HG02981 (cell line): ENCODE data around the gene BNIP3.
"Not testable (repeated sequence)": the region's sequence is repeated elsewhere in the genome, so short reads cannot be mapped to it uniquely, and the experiment has no call there.

Source experiments
- ATAC-seq: cut with Tn5 transposase; IDR thresholded peaks from one replicate; pipeline ENCODE4 v1.9.1; 2021; ENCODE audit warnings: mild to moderate bottlenecking, moderate library complexity; ENCODE audit not compliant: unreplicated experiment

Gene BNIP3

GRCh38 chr10:131954356-131954965, 27.3 kb downstream of the BNIP3 start:
- no peak for ATAC-seq

DNA sequence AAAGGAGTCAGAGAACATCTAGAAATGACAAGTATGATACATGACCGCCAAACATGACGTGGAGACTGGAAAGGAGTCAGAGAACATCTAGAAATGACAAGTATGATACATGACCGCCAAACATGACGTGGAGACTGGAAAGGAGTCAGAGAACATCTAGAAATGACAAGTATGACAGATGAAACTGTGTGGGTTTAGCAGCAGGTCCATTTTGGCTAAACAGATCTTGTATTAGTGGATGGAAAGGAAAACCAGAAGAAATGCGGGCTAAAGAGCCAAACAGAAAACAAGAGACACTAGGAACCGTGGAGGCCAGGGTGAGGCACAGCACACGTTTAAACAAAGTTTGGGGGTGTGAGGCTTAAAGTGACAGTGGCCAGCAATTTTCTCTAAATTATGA, 31.8 kb downstream of the BNIP3 start:
- ATAC-seq: not testable (repeated sequence)

GRCh38 chr10:131949041-131949862, 32.5 kb downstream of the BNIP3 start:
- ATAC-seq: no peak

DNA sequence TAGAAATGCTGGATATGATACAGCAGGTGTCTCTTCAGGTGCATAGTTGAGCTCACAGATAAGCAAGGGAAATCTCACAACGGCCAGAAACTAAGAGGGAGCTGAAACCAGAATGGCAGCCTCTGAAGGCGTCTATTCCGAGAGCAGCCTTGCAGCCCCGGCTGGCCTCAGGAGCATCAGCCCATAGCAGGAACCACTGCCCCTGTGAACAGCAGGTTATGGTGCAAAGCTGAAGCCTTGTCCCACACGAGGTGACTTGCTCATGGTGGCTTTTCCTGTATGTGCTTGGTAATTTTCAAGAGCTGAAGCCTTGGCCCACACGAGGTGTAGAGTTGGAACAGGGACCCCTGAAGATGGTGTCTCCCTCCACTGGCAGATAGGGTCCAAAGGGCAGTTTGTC, 33.2 kb downstream of the BNIP3 start:
- no peak for ATAC-seq

GRCh38 chr10:131947631-131948347, 33.9 kb downstream of the BNIP3 start:
- ATAC-seq: no peak

- no peak for ATAC-seq
Observed at GRCh38 chr10:131946880-131947279, 34.8 kb downstream of the BNIP3 start.

DNA sequence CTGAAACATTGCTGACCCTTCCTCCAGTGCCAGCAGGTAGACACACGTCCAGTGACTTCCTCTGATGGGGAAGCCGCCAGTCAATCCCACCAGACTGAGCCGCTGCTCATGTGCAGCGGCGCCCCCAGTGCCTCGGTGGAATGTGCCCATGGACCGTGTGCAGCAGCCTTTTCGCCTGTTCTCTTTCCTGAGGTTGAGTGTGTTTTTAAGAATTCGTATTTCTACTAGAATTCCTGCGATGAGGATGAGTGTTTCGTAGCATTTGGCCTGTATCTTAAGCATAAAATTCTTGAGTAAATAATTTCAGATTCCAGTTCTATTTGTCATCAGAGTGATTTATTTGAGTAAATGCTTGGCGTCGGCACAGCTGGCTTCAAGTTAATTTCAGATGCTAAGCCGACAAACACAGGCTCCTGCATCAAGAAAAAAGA, 35.4 kb downstream of the BNIP3 start:
- no peak for ATAC-seq

DNA sequence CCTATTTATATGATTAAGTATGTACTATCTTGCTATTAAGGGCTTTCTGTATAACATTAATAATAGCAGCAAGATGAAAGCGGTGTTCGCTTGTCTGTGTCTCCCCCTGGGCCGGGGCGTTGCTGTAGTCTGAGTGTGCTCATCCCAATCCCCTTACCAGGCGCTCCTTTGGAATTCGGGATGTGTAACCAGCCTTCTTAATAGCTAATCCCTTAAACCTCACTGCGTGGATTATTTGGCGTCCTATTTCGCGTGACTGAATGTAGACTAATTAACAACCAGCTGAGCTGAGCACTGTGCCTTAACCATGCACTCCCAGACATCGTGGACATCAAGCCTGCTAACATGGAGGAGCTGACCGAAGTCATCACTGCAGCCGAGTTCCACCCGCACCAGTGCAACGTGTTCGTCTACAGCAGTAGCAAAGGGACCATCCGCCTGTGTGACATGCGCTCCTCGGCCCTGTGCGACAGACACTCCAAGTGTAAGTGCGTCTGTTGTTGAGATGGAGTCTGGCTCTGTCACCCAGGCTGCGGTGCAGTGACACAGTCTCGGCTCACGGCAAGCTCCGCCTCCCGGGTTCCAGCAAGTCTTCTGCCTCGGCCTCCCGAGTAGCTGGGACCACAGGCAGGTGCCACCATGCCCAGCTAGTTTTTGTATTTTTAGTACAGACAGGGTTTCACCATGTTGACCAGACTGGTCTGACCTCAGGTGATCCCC, 36.6 kb downstream of the BNIP3 start:
- ATAC-seq: no peak

- no peak for ATAC-seq
Observed at GRCh38 chr10:131944412-131944811, 37.3 kb downstream of the BNIP3 start.

GRCh38 chr10:131943021-131943814, 38.5 kb downstream of the BNIP3 start:
- ATAC-seq: no peak

GRCh38 chr10:131942455-131942854, 39.3 kb downstream of the BNIP3 start:
- ATAC-seq: no peak

DNA sequence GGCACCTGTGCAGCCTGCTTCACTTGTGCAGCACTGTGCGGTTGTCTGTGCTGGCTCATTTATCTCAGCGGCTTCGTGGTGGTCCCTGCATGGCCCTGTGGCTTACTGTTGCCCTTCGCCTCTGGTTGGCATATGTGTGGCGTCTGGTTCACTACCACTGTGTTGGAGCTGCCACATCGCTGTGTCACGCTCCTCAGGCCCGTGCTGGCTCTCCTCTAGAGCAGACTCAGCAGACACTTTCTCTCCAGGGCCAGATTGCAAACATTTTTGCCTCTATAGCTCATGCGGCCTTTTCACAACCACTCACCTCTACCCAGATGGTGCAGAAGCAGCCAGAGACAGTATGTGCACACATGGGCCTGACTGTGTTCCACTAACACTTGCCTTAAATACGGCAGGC, 43.0 kb downstream of the BNIP3 start:
- ATAC-seq: no peak

GRCh38 chr10:131937836-131938235, 43.9 kb downstream of the BNIP3 start:
- ATAC-seq: no peak

GRCh38 chr10:131936736-131937135, 45.0 kb downstream of the BNIP3 start:
- ATAC-seq: no peak

- no peak for ATAC-seq
Observed at GRCh38 chr10:131936294-131936693, 45.4 kb downstream of the BNIP3 start.

- no peak for ATAC-seq
Observed at GRCh38 chr10:131935260-131935659, 46.5 kb downstream of the BNIP3 start.

DNA sequence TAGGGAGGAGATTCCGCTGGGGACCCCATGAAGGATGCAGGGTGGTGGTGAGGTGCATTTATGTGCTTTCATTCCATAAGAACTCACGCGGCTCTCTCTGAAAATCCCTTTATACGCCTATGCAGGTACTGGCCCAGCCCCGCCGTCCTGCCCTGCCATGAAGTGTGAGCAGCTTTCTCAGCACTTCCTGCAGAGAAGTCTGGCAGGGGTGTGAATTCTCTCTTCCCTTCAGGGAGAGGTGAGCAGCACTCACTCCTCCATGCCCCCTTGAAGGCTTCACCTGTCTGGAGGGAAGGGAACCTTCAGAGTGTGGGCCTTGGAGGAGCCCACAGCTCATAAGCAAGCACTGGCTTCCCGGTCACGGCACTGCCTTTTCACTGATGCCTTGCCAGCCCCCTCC, 47.0 kb downstream of the BNIP3 start:
- ATAC-seq: no peak

GRCh38 chr10:131933696-131934086, 48.0 kb downstream of the BNIP3 start:
- ATAC-seq: no peak

DNA sequence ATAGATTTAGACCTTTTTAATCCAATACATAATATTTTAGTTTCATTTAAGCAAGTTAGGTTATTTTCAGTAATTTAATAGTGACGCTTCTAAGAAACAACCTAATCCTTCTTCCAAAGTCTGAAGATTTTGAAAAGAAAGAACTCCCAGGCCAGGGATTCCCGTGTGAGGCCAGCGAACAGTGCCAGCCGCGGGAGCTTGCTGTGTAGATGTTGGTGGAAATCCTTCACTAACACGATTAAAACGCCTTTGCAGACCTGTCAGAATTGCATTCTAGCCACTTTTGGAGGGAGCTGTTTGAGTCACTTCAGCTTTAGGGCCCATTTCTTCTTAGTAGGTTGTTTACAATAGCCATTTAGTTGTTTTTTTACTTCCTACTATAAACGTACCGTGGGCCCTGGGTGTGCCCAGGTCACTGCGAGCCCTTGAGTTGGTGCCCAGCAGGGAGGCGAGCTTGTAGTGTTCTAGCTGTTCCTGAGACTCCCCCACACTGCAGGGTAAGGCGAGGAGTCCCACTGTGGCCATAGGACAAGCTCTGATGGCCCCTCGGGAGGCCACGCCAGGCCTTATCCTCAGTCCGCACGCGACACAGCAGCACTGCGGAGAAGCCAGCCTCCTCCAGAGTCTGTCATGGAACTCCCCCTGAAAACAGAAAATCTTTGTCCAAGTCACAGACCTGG, 48.6 kb downstream of the BNIP3 start:
- ATAC-seq: no peak

DNA sequence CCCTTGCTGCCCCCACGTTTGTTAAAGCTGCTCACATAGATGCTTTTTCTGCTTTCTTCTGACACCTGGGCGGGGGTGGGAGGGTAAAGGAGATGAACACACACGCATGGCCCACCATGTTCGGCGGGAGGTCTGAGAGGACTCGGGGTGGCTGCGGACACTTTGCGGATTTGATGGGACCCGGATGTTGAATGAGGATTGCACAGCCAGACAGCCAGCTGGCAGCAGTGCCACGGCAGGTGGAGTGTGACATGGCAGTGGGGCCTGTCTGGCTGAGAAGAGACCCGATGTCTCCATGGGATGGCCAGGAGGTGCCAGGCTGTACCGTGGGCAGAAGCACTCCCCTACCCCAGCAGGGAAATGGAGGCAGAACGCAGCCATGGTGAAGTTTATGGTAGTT, 49.7 kb downstream of the BNIP3 start:
- no peak for ATAC-seq
